Measurements from ENCODE around the gene PCSK5. TPM values are rescaled to one million over a fixed set of nuclear protein-coding genes. Genes with fewer than 3 reads are reported as not detected.

The PCSK5 gene
- total RNA-seq, 4 donors from 2014 or later = 9.6 to 41.8 (median 15.1) TPM

DNA sequence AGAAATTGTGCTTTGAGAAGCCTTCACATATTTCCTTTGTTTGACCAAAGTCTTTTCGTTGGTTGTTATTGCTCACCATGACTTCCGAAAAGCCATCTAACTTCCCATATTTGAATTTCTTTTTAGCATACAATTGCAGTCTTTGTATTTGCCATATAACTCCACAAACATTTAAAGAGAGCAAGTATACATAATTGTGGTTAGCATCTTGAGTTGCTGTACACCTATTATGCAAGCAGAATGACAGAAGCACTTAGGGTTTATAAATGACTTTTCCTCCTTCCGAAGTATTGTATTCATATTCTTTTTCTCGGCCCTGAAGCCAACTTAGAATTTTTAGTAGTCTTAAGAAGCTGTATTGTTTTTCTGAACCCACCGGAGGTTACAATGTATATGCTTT is 253.4 kb downstream of the PCSK5 start:
- no peaks in the 10 kb centered on the region for H3K36me3 ChIP-seq
- H3K4me1 ChIP-seq = no peaks in the 10 kb centered on the region
- intact Hi-C loops (cut with DNase I) = no loop called here
- no peak for DNase-seq
- TF ChIP-seq, protein P1, sequence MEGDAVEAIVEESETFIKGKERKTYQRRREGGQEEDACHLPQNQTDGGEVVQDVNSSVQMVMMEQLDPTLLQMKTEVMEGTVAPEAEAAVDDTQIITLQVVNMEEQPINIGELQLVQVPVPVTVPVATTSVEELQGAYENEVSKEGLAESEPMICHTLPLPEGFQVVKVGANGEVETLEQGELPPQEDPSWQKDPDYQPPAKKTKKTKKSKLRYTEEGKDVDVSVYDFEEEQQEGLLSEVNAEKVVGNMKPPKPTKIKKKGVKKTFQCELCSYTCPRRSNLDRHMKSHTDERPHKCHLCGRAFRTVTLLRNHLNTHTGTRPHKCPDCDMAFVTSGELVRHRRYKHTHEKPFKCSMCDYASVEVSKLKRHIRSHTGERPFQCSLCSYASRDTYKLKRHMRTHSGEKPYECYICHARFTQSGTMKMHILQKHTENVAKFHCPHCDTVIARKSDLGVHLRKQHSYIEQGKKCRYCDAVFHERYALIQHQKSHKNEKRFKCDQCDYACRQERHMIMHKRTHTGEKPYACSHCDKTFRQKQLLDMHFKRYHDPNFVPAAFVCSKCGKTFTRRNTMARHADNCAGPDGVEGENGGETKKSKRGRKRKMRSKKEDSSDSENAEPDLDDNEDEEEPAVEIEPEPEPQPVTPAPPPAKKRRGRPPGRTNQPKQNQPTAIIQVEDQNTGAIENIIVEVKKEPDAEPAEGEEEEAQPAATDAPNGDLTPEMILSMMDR (IDR thresholded peaks at IDR 0.05) = no peak
- TF ChIP-seq POLR2A (IDR thresholded peaks at IDR 0.05) = no peak
- WGBS, 2 donors = 91 to 94% methylated on average over 5 of the region's 5 CpGs
- H3K4me3 ChIP-seq (replicated peaks in 1 of 3) = no peak overlapping the region
- H3K27me3 ChIP-seq = no peaks in the 10 kb centered on the region
- H3K27ac ChIP-seq = no peak overlapping the region
- no peaks in the 10 kb centered on the region for H3K9me3 ChIP-seq

DNA sequence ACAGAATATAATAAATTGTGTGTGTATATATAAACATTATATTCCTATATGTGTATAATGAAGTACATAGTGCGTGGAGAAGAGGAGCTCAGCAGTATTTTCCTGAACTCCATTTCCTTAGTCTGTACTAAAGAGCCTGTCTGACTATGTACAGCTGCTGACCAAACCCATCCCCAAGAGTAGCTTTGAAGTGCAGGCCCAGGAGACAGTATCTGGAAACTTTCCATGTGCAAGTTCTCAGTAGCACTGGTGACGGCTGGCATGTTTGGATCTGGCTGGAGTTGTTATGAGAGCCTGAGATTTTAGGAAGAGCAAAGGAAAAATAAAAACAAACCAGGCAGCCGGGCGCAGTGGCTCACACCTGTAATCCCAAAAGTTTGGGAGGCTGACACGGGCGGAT is 259.5 kb downstream of the PCSK5 start:
- TF ChIP-seq, protein P1 (IDR thresholded peaks at IDR 0.05) = no peak
- TF ChIP-seq POLR2A (IDR thresholded peaks at IDR 0.05) = no peak
- no peaks in the 10 kb centered on the region for H3K4me1 ChIP-seq
- intact Hi-C loops (cut with DNase I) = no loop called here
- H3K4me3 ChIP-seq (replicated peaks in 1 of 3) = no peak overlapping the region
- H3K27ac ChIP-seq = no peak overlapping the region
- WGBS, 2 donors = 58 to 60% methylated on average over 6 of the region's 6 CpGs
- H3K27me3 ChIP-seq = no peaks in the 10 kb centered on the region
- H3K9me3 ChIP-seq = no peaks in the 10 kb centered on the region
- peak; percentile 40 to 46 for DNase-seq
- no peaks in the 10 kb centered on the region for H3K36me3 ChIP-seq

DNA sequence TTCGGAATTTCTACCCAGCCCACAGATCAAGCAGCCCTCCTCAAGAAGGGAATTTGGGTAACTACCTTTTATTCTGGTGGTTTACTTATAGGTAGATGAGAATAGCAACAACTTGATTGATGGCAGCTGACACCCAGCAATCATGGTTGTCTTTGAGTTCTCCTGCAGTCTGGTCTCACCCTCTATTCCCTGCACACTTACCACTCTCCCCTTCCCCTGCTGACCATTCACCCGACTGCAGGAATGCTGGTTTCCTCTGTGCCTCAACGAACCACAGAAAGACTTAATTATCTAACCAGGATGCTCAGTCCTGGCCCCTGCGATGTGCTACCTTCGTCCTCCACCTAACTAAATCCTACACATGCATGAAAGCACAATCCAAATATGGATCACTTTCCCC is 260.8 kb downstream of the PCSK5 start:
- Histone ChIP-seq H3K36me3 (no peaks in the 10 kb centered on the region), H3K4me1 (no peaks in the 10 kb centered on the region), H3K27ac (no peak overlapping the region), H3K27me3 (no peaks in the 10 kb centered on the region), H3K9me3 (no peaks in the 10 kb centered on the region), H3K4me3 (replicated peaks in 1 of 3) (no peak overlapping the region)
- intact Hi-C loops (cut with DNase I) = no loop called here
- WGBS, 2 donors = 88 to 93% methylated on average over 5 of the region's 5 CpGs
- TF ChIP-seq, protein P1 (IDR thresholded peaks at IDR 0.05) = no peak
- TF ChIP-seq POLR2A (IDR thresholded peaks at IDR 0.05) = no peak
- DNase-seq = no peak

DNA sequence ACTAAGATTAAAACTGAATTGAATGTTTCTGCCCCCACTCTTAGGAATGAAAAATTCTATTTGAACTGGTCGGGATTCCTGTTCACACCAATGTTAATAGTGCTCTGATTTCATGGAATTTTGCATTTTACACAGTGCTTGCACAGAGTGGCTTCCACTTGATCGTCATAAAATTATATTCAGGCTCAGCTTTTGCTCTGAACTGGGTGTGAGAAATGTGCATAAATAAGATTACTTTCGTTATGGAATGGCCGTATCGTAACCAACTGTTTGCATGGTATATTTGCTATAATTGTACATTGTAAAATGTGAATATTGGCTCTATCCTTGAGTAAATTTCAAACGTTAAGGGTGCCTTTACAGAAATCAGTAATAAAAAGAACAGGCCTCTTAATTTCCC is 262.9 kb downstream of the PCSK5 start:
- WGBS, 2 donors = 93 to 96% methylated on average over 6 of the region's 6 CpGs
- Histone ChIP-seq H3K4me3 (replicated peaks in 1 of 3) (no peak overlapping the region), H3K27ac (no peak overlapping the region), H3K36me3 (no peaks in the 10 kb centered on the region), H3K4me1 (no peaks in the 10 kb centered on the region), H3K27me3 (no peaks in the 10 kb centered on the region), H3K9me3 (no peaks in the 10 kb centered on the region)
- intact Hi-C loops (cut with DNase I) = no loop called here
- no peak for TF ChIP-seq POLR2A (IDR thresholded peaks at IDR 0.05)
- TF ChIP-seq, protein P1 (IDR thresholded peaks at IDR 0.05) = no peak
- DNase-seq = no peak

DNA sequence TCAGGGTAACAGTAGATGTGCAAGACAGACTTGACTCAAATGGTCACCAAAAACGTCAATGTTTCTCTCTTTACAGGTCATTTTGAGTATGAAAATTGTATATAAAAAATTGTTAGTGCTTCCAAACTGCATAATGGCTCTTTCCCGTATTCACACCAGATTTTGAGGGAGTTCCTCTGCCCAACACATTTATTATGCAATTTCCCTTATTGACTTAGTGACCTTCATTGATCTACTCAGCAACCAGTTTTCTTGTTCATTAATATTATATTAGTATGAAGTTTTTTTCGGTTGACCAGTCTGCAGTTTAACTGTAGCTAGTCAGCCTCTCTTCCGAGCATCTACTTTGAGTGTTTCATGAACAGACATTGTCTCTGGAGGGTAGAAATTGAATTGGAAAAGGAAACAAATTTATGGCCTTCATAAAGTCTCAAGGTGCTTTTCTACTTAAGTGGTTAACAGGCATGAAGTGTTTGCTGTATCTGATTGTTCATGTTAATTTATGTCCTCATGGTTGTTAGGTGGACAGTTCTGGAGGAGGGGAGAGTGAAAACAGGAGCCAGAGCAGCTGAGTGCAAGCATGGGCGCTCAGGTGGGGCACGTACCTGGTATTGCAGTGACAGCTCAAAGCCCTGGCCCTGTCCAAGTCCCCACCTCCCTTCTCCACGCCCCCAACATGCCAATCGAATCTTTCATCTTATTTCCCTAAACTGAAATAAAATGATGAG is 263.6 kb downstream of the PCSK5 start:
- Histone ChIP-seq H3K36me3 (no peaks in the 10 kb centered on the region), H3K9me3 (no peaks in the 10 kb centered on the region), H3K4me1 (no peaks in the 10 kb centered on the region), H3K27ac (no peak overlapping the region), H3K27me3 (no peaks in the 10 kb centered on the region), H3K4me3 (replicated peaks in 1 of 3) (no peak overlapping the region)
- 79 to 83% methylated on average over 8 of the region's 8 CpGs for WGBS, 2 donors
- TF ChIP-seq, protein P1 (IDR thresholded peaks at IDR 0.05) = no peak
- no peak for TF ChIP-seq POLR2A (IDR thresholded peaks at IDR 0.05)
- intact Hi-C loops (cut with DNase I) = no loop called here
- peak; percentile 24 to 45 for DNase-seq
